GM18873 (cell line): ENCODE results near the gene PLEKHF1.
A peak's percentile ranks its signal among the peaks of the same experiment; 100 is the strongest.

Experiments used
- ATAC-seq: cut with Tn5 transposase; IDR thresholded peaks from one replicate; pipeline ENCODE4 v1.9.1; 2021; ENCODE audit warnings: mild to moderate bottlenecking, moderate library complexity, moderate number of reproducible peaks; ENCODE audit not compliant: unreplicated experiment, low FRiP score

Gene PLEKHF1

GRCh38 chr19:29676586-29676985, 11.3 kb downstream of the PLEKHF1 start:
- ATAC-seq = no peak

DNA sequence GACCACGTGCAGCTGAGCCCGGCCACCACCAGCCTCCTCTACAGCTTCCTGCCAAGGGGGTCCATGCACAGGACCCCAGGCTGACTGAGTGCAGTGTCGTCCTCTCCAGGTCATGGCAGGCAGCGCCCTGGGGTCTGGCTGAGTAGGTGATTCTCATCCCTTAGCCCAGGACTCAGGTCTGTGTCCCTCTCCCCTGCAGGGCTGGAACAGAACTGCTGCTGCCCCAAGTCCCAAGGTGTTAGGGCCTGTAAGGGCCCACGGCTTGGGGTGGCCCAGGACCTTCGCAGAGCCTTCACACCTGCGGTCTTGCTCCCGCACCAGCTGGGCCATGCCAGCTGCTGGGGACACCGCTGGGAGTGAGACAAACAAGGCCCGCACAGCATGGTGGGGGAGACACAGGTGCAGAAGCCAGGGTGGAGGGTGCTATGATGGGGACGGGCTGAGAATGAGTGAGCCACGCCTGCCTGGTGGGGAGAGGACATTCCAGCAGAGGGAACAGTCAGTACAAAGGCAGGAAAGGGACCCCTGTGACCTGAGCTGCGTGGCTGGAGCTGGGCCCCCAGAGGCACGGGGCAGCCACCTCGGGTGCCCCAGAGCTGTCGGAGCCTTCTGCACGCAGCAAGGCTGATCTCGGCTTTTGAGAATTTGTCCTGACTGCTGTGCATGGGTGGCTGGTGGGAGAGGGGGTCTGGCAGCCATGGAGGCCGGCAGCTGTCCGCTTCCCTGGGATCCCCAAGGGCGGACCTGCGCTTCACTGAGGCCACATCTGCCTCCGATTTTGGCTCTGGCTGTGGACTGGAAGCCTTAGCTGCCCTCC, 11.9 kb downstream of the PLEKHF1 start:
- ATAC-seq = no peak

- no peak for ATAC-seq
Measured at GRCh38 chr19:29678484-29679106, 13.3 kb downstream of the PLEKHF1 start.

DNA sequence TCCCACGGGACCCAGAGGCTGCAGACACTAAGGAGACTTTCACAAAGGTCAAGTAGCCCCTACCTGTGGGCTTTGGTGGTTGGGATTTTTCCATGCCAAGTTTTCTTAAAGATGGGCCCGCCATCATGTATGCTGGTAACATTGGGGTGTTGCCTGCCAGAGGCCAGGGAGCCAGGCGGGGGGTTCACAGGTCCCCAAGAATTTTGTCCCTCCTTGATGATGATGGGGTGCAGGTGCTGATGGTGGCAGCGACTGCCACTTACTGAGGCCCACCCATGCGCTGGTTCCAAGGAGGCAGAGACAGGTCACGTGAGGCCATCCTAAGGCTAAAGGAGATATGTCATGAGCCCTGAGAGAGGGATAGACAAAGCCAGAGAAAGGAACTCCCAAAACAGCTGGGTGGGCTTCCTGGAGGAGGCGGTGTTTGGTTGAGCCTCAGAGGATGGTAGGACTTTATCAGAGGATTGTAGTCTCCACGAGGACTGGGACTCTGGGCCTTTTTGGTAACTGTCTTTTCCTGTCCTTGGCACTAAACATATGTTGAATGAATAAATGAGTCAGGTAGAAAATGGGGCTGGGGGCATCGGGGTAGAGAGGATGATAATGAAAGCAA, 14.4 kb downstream of the PLEKHF1 start:
- no peak for ATAC-seq

DNA sequence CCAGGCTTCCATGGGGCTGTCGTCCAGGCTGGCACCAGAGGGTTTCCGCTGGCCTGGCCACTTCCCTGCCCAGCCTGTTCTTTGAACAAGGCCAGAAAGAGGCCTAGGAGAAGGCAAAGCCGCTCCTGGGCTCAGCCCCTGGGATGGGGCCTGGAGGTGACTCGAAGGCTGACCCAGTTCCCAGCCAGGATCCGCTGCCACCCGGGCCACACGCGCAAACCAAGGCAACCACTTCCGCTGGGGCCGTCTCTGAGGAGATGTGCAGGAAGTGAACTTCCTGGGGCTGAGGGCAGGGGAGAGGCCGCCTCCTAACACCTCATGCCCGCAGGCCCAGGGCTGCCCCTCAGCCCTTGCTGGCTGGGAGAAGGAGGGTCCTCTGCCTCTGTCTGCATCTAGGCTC, 15.2 kb downstream of the PLEKHF1 start:
- ATAC-seq = peak; percentile 61

DNA sequence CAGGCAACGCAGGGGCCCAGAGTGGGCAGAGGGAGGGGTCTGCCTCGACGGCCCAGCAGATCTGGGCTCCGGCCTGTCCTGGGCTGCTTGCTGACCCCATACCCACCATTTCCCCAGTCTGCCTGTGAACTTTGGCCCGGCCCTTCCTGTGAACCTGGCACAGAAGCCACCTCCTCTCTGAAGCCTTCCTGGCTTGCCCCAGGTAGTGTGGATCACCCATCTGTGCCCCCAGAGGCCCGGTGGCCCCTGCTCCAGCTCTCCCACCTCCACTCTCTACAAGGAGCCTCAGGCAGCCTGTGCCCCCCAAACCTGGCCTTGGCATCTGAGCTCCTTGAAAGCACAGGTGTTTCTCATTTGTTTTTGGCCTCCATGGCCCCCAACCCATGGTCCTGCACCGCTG, 15.7 kb downstream of the PLEKHF1 start:
- no peak for ATAC-seq

GRCh38 chr19:29681422-29682235, 16.4 kb downstream of the PLEKHF1 start:
- no peak for ATAC-seq

- ATAC-seq = no peak
Measured at GRCh38 chr19:29682236-29682895, 17.1 kb downstream of the PLEKHF1 start.

- ATAC-seq = no peak
Measured at GRCh38 chr19:29683009-29683408, 17.7 kb downstream of the PLEKHF1 start.

DNA sequence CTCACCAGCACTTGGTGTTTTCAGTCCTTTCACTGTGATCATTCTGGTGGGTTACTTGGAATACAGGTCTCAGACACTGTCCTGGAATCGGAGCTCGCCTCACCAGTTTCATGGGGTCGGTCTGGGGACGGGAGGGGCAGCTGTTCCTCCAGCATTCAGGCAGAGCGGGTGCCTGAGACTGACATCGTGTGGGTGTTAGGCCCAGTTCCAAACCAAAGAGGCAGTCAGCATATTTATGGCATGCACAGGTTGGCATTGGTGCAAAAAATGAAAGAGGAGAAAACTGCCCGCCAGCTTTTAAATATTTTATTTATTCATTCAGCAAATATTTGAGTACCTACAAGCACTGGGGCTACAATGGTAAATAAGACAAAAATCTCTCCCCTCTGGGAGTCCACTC, 20.1 kb downstream of the PLEKHF1 start:
- no peak for ATAC-seq

DNA sequence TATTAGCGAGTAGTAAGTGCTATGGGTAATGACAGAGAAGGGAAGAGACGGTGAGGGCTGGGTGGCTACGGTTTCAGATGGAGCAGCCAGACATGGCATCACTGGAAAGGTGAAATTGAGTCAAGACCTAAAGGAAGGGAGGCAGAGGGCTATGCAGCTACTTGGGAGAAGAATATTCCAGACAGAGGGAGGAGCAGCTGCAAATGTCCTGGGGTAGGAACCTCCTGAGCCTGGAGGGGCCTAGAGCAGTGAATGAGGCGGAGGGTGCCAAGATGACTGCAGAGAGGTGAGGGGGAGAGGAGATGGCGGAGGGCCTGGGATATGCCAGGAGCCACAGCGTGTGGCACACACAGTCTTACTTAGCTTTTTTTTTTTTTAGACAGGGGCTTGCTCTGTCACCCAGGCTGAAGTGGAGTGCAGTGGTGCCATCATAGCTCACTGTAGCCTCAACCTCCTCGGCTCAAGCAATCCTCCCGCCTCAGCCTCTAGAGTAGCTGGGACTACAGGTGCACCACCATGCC, 21.1 kb downstream of the PLEKHF1 start:
- no peak for ATAC-seq

GRCh38 chr19:29687244-29687896, 22.1 kb downstream of the PLEKHF1 start:
- ATAC-seq = no peak

- no peak for ATAC-seq
Measured at GRCh38 chr19:29687897-29688728, 22.9 kb downstream of the PLEKHF1 start.

DNA sequence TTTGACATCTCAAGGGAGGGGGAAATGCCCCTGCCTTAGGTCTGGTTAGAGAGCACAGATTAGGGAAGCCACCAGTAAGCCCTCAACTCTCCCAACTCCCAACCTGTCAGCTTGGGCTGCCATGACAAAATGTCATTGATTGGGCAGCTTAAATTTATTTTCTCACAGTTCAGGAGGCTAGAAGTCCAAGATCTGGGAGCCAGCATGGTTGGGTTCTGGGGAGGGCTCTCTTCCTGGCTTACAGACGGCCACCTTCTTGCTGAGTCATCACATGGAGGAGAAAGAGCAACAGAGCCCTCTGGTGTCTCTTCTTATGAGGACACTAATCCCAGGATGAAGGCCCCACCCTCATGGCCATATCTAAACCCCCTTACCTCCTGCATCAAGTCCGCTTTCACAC, 25.6 kb downstream of the PLEKHF1 start:
- no peak for ATAC-seq

- no peak for ATAC-seq
Measured at GRCh38 chr19:29694161-29694560, 28.9 kb downstream of the PLEKHF1 start.

DNA sequence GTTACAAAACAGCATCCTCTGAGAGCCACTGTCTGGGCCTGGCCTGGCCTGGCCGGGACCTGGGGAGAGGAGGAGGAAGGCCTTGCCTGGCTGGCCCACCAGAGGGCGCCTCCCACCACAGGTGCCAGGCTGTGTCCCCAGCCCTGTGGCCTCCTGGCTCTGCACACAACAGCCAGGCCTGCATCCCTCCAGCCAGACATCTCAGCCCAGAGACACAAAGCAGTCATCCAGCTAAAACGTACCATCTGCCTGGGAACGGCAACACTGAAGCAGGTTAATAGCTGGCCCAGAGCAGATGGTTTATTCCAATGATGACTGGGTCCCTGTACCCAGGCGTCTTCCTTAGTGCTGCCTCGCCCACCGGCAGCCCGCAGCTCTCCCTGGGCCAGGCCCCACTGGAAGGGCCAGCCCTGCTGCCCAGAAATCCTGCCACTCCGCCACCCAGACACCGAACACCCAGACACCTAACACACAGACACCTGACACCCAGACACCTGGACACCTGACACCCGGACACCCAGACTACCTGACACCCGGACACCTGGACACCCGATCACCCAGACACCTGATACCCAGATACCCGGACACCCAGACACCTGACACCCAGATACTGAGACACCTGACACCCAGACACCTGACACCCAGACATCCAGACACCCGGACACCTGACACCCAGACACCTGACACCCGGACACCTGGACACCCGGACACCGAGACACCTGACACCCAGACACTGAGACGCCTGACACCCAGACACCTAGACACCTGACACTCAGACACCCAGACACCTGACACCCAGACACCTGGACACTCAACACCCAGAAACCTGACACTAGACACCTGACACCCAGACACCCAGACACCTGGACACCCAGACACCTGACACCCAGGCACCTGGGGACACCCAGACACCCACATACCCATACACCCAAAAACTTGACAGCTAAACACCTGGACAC, 29.7 kb downstream of the PLEKHF1 start:
- ATAC-seq = no peak

DNA sequence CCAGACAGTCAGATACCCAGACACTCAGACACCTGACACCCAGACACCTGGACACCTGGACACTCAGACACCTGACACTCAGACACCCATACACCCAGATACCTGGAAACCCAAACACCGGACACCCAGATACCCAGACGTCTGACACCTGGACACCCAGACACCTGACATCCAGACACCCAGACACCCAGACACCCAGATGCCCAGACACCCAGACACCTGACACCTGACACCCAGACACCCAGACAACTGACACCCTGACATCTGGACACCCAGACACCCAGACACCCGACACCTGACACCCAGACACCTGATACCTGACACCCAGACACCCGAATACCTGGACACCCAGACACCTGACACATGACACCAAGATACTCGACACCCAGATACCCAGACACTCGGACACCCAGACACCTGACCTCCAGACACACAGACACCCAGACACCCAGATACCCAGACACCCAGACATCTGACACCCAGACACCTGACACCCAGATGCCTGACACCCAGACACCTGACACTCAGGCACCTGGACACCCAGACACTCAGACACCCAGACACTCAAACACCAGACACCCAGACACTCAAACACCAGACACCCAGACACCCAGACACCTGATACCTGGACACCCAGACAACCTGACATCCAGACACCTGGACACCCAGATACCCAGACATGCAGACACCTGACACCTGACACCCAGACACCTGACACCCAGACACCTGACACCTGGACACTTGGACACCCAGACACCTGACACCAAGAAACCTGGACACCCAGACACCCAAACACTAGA, 30.7 kb downstream of the PLEKHF1 start:
- ATAC-seq = no peak
